OCI-LY7 (cell line): ENCODE results near the gene CGB8.
A peak's percentile ranks its signal among the peaks of the same experiment; 100 is the strongest.

ENCODE experiments used
- EZH2phosphoT487 ChIP-seq: fragments of 200-600 bp; sonication (generic); IDR thresholded peaks from 2 replicates; pipeline ENCODE4 v1.6.1; 2018; ENCODE audit warnings: low read depth, borderline replicate concordance, mild to moderate bottlenecking, mixed run types, antibody characterized with exemption, low read length, moderate library complexity, mixed read lengths
- TF ChIP-seq, protein P1 (sequence below): fragments of 200-600 bp; sonication (generic); conservative IDR thresholded peaks from 2 replicates; pipeline ENCODE4 v1.5.1; 2014; ENCODE audit warnings: mild to moderate bottlenecking, antibody characterized with exemption, low read length, moderate library complexity, mixed read lengths

DNA sequence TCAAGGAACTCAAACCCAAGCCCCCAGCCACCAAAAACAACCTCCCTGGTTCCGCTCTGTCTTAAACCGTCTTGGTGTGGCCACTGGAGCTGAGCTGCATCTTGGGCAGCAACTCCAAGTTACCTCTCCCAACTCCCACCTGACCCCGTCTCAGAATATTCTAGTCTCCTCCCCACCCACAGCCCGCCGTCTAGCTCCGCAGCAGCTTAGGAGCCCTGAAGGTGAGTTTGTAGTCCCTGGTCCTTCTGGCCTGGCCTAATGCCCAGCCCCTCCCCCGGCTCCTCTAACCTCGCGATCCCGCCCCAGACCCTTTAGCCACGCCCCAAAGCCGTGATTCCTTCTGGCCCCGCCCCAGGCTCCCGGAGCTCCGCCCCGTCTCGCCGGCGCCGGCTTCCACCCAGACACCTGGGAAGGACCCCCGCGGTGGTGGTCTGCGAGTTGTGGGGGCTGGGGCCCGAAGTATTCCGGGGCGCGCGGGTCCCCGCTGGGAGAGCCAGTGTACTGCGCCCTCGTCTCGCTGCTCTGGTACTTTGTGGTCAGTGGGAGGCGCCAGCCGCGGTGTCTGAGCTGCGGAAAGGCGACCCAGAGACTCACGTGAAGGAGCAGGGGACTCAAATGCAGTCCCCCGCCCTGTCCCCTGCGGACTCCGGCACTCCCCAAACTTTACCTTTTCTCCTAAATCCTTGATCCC, 29.5 kb downstream of the CGB8 start:
- TF ChIP-seq, protein P1, sequence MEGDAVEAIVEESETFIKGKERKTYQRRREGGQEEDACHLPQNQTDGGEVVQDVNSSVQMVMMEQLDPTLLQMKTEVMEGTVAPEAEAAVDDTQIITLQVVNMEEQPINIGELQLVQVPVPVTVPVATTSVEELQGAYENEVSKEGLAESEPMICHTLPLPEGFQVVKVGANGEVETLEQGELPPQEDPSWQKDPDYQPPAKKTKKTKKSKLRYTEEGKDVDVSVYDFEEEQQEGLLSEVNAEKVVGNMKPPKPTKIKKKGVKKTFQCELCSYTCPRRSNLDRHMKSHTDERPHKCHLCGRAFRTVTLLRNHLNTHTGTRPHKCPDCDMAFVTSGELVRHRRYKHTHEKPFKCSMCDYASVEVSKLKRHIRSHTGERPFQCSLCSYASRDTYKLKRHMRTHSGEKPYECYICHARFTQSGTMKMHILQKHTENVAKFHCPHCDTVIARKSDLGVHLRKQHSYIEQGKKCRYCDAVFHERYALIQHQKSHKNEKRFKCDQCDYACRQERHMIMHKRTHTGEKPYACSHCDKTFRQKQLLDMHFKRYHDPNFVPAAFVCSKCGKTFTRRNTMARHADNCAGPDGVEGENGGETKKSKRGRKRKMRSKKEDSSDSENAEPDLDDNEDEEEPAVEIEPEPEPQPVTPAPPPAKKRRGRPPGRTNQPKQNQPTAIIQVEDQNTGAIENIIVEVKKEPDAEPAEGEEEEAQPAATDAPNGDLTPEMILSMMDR, result peak; percentile 37
- TF ChIP-seq EZH2phosphoT487, result no peak
